ENCODE measurements around the gene RFX4.

RFX4 gene

GRCh38 chr12:106750524-106750923 is 167.7 kb downstream of the RFX4 start:
- TF ChIP-seq CTCF (conservative IDR thresholded peaks at IDR 0.05; ENCODE audit: control insufficient read depth, insufficient read depth, low read depth, low read length): no peak
- no peak overlapping the region for H3K4me3 ChIP-seq (ENCODE audit: control insufficient read depth, low read depth, low read length)
- no peak for DNase-seq (ENCODE audit: low read depth)

- no peak for TF ChIP-seq CTCF (conservative IDR thresholded peaks at IDR 0.05; ENCODE audit: control insufficient read depth, insufficient read depth, low read depth, low read length)
- no peak overlapping the region for H3K4me3 ChIP-seq (ENCODE audit: control insufficient read depth, low read depth, low read length)
Measured at GRCh38 chr12:106753526-106753925, 170.7 kb downstream of the RFX4 start.

GRCh38 chr12:106754331-106754730 is 171.5 kb downstream of the RFX4 start:
- no peak for TF ChIP-seq CTCF (conservative IDR thresholded peaks at IDR 0.05; ENCODE audit: control insufficient read depth, insufficient read depth, low read depth, low read length)
- no peak for DNase-seq (ENCODE audit: low read depth)
- H3K4me3 ChIP-seq (ENCODE audit: control insufficient read depth, low read depth, low read length): no peak overlapping the region

More at GRCh38 chr12:106753526-106753925, 170.7 kb downstream of the RFX4 start:
- DNase-seq (ENCODE audit: low read depth): no peak

- DNase-seq (ENCODE audit: low read depth): no peak
- no peak for TF ChIP-seq CTCF (conservative IDR thresholded peaks at IDR 0.05; ENCODE audit: control insufficient read depth, insufficient read depth, low read depth, low read length)
- H3K4me3 ChIP-seq (ENCODE audit: control insufficient read depth, low read depth, low read length): no peak overlapping the region
Measured at GRCh38 chr12:106757623-106758348, 175.0 kb downstream of the RFX4 start.

GRCh38 chr12:106758349-106759110 is 175.7 kb downstream of the RFX4 start:
- no peak for TF ChIP-seq CTCF (conservative IDR thresholded peaks at IDR 0.05; ENCODE audit: control insufficient read depth, insufficient read depth, low read depth, low read length)
- H3K4me3 ChIP-seq (ENCODE audit: control insufficient read depth, low read depth, low read length): no peak overlapping the region
- DNase-seq (ENCODE audit: low read depth): no peak

- H3K4me3 ChIP-seq (ENCODE audit: control insufficient read depth, low read depth, low read length): no peak overlapping the region
- TF ChIP-seq CTCF (conservative IDR thresholded peaks at IDR 0.05; ENCODE audit: control insufficient read depth, insufficient read depth, low read depth, low read length): no peak
- peak; percentile 68 for DNase-seq (ENCODE audit: low read depth)
Measured at GRCh38 chr12:106759526-106760183, 176.9 kb downstream of the RFX4 start.
